K562 (cell line): ENCODE data around the gene CHRNE. TPM values are rescaled to one million over a fixed set of nuclear protein-coding genes. Genes with fewer than 3 reads are reported as not detected.

Source experiments
- ATAC-seq: fragments of 200-7000 bp; cut with Tn5 transposase; 3 replicates; pipeline ENCODE4 v1.9.1; 2020; ENCODE audit warnings: moderate library complexity
- BruUV-seq: library from RNA; stranded (reverse); fragments of 400-500 nt; replicated peaks from 2 replicates; lab custom pipeline; 2021; lab: Mats Ljungman, UMichigan
- CTCF ChIA-PET: fragments of 300-600 bp; formaldehyde crosslinking; extraction: SDS; loops from one replicate; lab custom pipeline; 2021; ENCODE audit warnings: low intra/inter-chr PET ratio; lab: Yijun Ruan, JAX
- POLR2A ChIA-PET: fragments of 300-600, 350-650 bp; sonication (Branson Sonifier 250); formaldehyde crosslinking; extraction: SDS; loops from one replicate; lab custom pipeline; 2021; ENCODE audit warnings: antibody characterized with exemption, inconsistent platforms; lab: Yijun Ruan, JAX
- DNase-seq, 4 experiments: peaks; one replicate each; pipeline versions ENCODE4 v3.0.0 to v3.0.0-alpha.2; 2011 to 2018; ENCODE audit warnings: low spot score in 3 of 4, mixed read lengths in 3 of 4; ENCODE audit errors: extremely low read depth in 1 of 4
- FAIRE-seq: peaks from 2 replicates; lab custom pipeline; 2011; peaks lifted over from hg19 to GRCh38; lab: Jason Lieb, UNC
- H2AFZ ChIP-seq: 2 replicates; pipeline ENCODE4 v1.6.0; 2011; ENCODE audit warnings: low read depth, low read length, control low read depth, inconsistent platforms
- H3K27ac ChIP-seq: fragments of 200-600 bp; 3 replicates; pipeline ENCODE4 v1.8.0; 2011; ENCODE audit warnings: low read depth, mild to moderate bottlenecking, control low read depth, inconsistent platforms, low read length, moderate library complexity, mixed read lengths; ENCODE audit errors: extremely low read depth
- H3K27me3 ChIP-seq, 2 experiments: fragments of 300-600 bp in 1 of 2; 2 replicates in 1 of 2; 3 replicates in 1 of 2; pipeline versions ENCODE4 v1.6.0 to v1.8.0; 2011; ENCODE audit warnings: inconsistent platforms in 2 of 2, low read length in 2 of 2, mild to moderate bottlenecking in 1 of 2, mixed read lengths in 1 of 2, moderate library complexity in 1 of 2; ENCODE audit not compliant: control insufficient read depth in 2 of 2, insufficient read depth in 2 of 2
- H3K36me3 ChIP-seq: fragments of 300-600 bp; 3 replicates; pipeline ENCODE4 v1.8.0; 2011; ENCODE audit warnings: mild to moderate bottlenecking, low read length, inconsistent platforms; ENCODE audit not compliant: control insufficient read depth, insufficient read depth
- H3K4me1 ChIP-seq, 2 experiments: fragments of 200-600 bp in 1 of 2; replicated peaks in 1 of 2; 2 replicates in 1 of 2; 3 replicates in 1 of 2; pipeline versions ENCODE4 v1.5.1 to v1.8.0; 2011; ENCODE audit warnings: inconsistent platforms in 2 of 2, low read length in 2 of 2, mild to moderate bottlenecking in 1 of 2, mixed read lengths in 1 of 2, moderate library complexity in 1 of 2; ENCODE audit not compliant: control insufficient read depth in 2 of 2, insufficient read depth in 2 of 2
- H3K4me2 ChIP-seq: 2 replicates; pipeline ENCODE4 v1.6.1; 2011; ENCODE audit warnings: low read length, control low read depth, inconsistent platforms, mixed read lengths; ENCODE audit not compliant: insufficient read depth
- H3K4me3 ChIP-seq: fragments of 200-600 bp; sonication (generic), shearing (Covaris generic); 2 replicates; pipeline ENCODE4 v1.5.1; 2016; ENCODE audit warnings: control low read depth, inconsistent platforms
- H3K79me2 ChIP-seq: fragments of 200-600 bp; 3 replicates; pipeline ENCODE4 v1.8.0; 2011; ENCODE audit warnings: low read length, inconsistent platforms; ENCODE audit not compliant: control insufficient read depth, insufficient read depth
- H3K9ac ChIP-seq, 2 experiments: 2 replicates each; pipeline versions ENCODE4 v1.6.0 to v1.6.1; 2011; ENCODE audit warnings: low read depth in 2 of 2, low read length in 2 of 2, control low read depth in 1 of 2, inconsistent platforms in 1 of 2, mild to moderate bottlenecking in 1 of 2, mixed read lengths in 1 of 2; ENCODE audit not compliant: insufficient read depth in 1 of 2
- H3K9me1 ChIP-seq: one replicate; pipeline ENCODE4 v1.6.0; 2011; ENCODE audit warnings: inconsistent platforms, mild to moderate bottlenecking, low read length, moderate library complexity; ENCODE audit not compliant: control insufficient read depth, insufficient read depth
- H3K9me3 ChIP-seq: replicated peaks from 2 replicates; pipeline ENCODE4 v1.5.1; 2011; ENCODE audit warnings: low read depth, low read length, inconsistent platforms; ENCODE audit not compliant: control insufficient read depth, insufficient read depth
- H4K20me1 ChIP-seq: replicated peaks from 2 replicates; pipeline ENCODE4 v1.6.1; 2011; ENCODE audit warnings: low read length, inconsistent platforms, mixed read lengths; ENCODE audit not compliant: control insufficient read depth, insufficient read depth
- NFIC ChIP-seq: fragments of 450-650 bp; IDR thresholded peaks from 2 replicates; pipeline ENCODE4 v1.6.1; 2017; ENCODE audit warnings: mild to moderate bottlenecking, inconsistent platforms
- PCBP1 ChIP-seq: fragments of 200-400 bp; formaldehyde crosslinking; IDR thresholded peaks from 2 replicates; pipeline ENCODE4 v1.6.1; 2018; ENCODE audit warnings: mild to moderate bottlenecking, low read depth, low read length; ENCODE audit not compliant: poor library complexity, severe bottlenecking
- POLR2G ChIP-seq: fragments of 200-400 bp; formaldehyde crosslinking; IDR thresholded peaks from 2 replicates; pipeline ENCODE4 v1.6.1; 2017; ENCODE audit warnings: low read depth, mild to moderate bottlenecking, antibody characterized with exemption, low read length, moderate library complexity
- RBM22 ChIP-seq: fragments of 200-400 bp; formaldehyde crosslinking; IDR thresholded peaks from 2 replicates; pipeline ENCODE4 v1.6.1; 2018; ENCODE audit warnings: low read length, low read depth; ENCODE audit not compliant: poor library complexity, severe bottlenecking
- STAT5B ChIP-seq: fragments of 250-450 bp; sonication (Bioruptor Pico); IDR thresholded peaks from 2 replicates; pipeline ENCODE4 v1.8.0; 2021; ENCODE audit warnings: mild to moderate bottlenecking, inconsistent platforms
- THRB ChIP-seq: fragments of 450-650 bp; formaldehyde crosslinking; conservative IDR thresholded peaks from 2 replicates; pipeline ENCODE4 v1.4.0; 2022; ENCODE audit warnings: mild to moderate bottlenecking, missing genetic modification characterization
- ZNF384 ChIP-seq: IDR thresholded peaks from 2 replicates; pipeline ENCODE4 v1.6.1; 2012; ENCODE audit warnings: low read depth, low read length, improper control_type of control experiment
- ZNF41 ChIP-seq: fragments of 250-450 bp; sonication (Bioruptor Pico); conservative IDR thresholded peaks from 2 replicates; pipeline ENCODE4 v1.4.0; 2020; ENCODE audit warnings: mild to moderate bottlenecking
- ZNF592 ChIP-seq: fragments of 450-650 bp; IDR thresholded peaks from 2 replicates; pipeline ENCODE4 v1.6.1; 2017; ENCODE audit warnings: antibody characterized with exemption, mild to moderate bottlenecking
- WGBS: fragments of 100-300 bp; shearing (Covaris generic); methylation state at CpG from one replicate; pipeline ENCODE4 v1.1.6; 2016; ENCODE audit warnings: low coverage, mixed read lengths; ENCODE audit not compliant: insufficient coverage; ENCODE audit errors: missing lambda C conversion rate; 5-methylcytosine and 5-hydroxymethylcytosine counted together
- in situ Hi-C: fragments of 300-500 bp; cut with MboI; formaldehyde crosslinking; loops from 4 replicates; pipeline ENCODE4 v1.15.0; 2018; ENCODE audit warnings: inconsistent platforms, mixed read lengths
- intact Hi-C: fragments of 100-400 bp; cut with micrococcal nuclease; formaldehyde crosslinking; loops from 2 replicates; pipeline ENCODE4 v1.14.2; 2022
- polyA plus RNA-seq, 8 experiments: library from polyadenylated mRNA; depleted of rRNA in 4 of 8; stranded (reverse) in 5 of 8; unstranded in 3 of 8; fragments of >200 nt; fragmentation: Nextera tagmentation in 2 of 8; fragmentation: Illumina TruSeq in 1 of 8; extraction: Ambion mirVana in 2 of 8; extraction: Trizol in 1 of 8; gene quantifications; 2 replicates each; pipeline versions ENCODE4 v1.2.1 to v1.2.3, GENCODE V29; 2011 to 2014; ENCODE audit warnings: inconsistent platforms in 1 of 8, missing spikeins in 1 of 8
- total RNA-seq, 7 experiments: library from RNA; depleted of rRNA in 6 of 7; stranded (reverse); fragments of >200 nt in 6 of 7; fragmentation: Illumina TruSeq in 2 of 7; extraction: Trizol in 2 of 7; gene quantifications; 2 replicates each; pipeline versions ENCODE4 v1.2.1 to v1.2.3, GENCODE V29; 2011 to 2021; ENCODE audit warnings: low replicate concordance in 1 of 7

The CHRNE gene
- total and polyA plus RNA-seq, 9 of the 15 experiments (the other 6 are each of a cell fraction or from before 2014, with no cell fraction given), result not detected

GRCh38 chr17:4891411-4892410 is 11.2 kb downstream of the CHRNE start:
- in situ Hi-C loops, result no loop called here

GRCh38 chr17:4887581-4887980 is 15.3 kb downstream of the CHRNE start:
- CTCF ChIA-PET, result interaction anchor here (2.5 kb wide), 1 partner anchor 177 kb away, joined by 10 read pairs; the partner anchor contains the start of gene ARRB2
- peaks cover 70% of the 10 kb centered on the region; the same call in 2 of the 3 replicates for H3K36me3 ChIP-seq
- H2AFZ ChIP-seq, result no peak overlapping the region
- no peak overlapping the region for H3K9ac ChIP-seq
- H3K9me1 ChIP-seq, result no peaks in the 10 kb centered on the region
- ATAC-seq (no peak), FAIRE-seq (no peak), DNase-seq (no peak)
- POLR2A ChIA-PET, result interaction anchor here (0.6 kb wide), 1 partner anchor 458 kb away, joined by 4 read pairs; no protein-coding TSS in a partner anchor
- intact Hi-C loops (no loop called here), in situ Hi-C loops (no loop called here)
- no TSS peak for BruUV-seq
- H3K4me1 ChIP-seq, result peaks cover 0 to 8% of the 10 kb centered on the region in 2 experiments; a peak in 1 of 5 replicates
- WGBS, result 100% methylated on average over 1 of the region's 18 CpGs
- H3K27ac ChIP-seq, result no peak overlapping the region
- H3K27me3 ChIP-seq, result no peaks in the 10 kb centered on the region
- H3K79me2 ChIP-seq, result no peaks in the 10 kb centered on the region
- H3K4me3 ChIP-seq, result no peak overlapping the region
- 0 out of 2 replicates have a peak, but pooled peaks cover 3% of the 10 kb centered on the region for H4K20me1 ChIP-seq
- H3K4me2 ChIP-seq, result no peak overlapping the region
- TF ChIP-seq NFIC, result no peak
- no peak for TF ChIP-seq THRB (CRISPR knock-in tag)
- no peak for TF ChIP-seq STAT5B (CRISPR knock-in tag)
- TF ChIP-seq ZNF592, result no peak
- TF ChIP-seq PCBP1, result no peak
- TF ChIP-seq ZNF384, result no peak
- no peaks in the 10 kb centered on the region for H3K9me3 ChIP-seq

More at GRCh38 chr17:4891411-4892410, 11.2 kb downstream of the CHRNE start:
- Histone ChIP-seq H3K9me1 (no peaks in the 10 kb centered on the region), H3K79me2 (no peaks in the 10 kb centered on the region), H3K9ac (no peak overlapping the region), H3K4me3 (no peak overlapping the region), H2AFZ (no peak overlapping the region), H3K4me1 (peaks cover 0 to 14% of the 10 kb centered on the region in 2 experiments; a peak in 2 of 5 replicates), H4K20me1 (0 out of 2 replicates have a peak, but pooled peaks cover 3% of the 10 kb centered on the region), H3K36me3 (peaks cover 83% of the 10 kb centered on the region; the same call in 2 of the 3 replicates), H3K4me2 (no peak overlapping the region), H3K27ac (no peak overlapping the region), H3K9me3 (no peaks in the 10 kb centered on the region), H3K27me3 (no peaks in the 10 kb centered on the region)
- ATAC-seq, result no peak
- peak; percentile 42 for TF ChIP-seq POLR2G
- TF ChIP-seq ZNF41, result no peak
- peak; percentile 30 for TF ChIP-seq RBM22
- CTCF ChIA-PET, result no interaction called here
- intact Hi-C loops, result no loop called here
- no peak for FAIRE-seq
- DNase-seq, result no peak
- POLR2A ChIA-PET, result interaction anchor here (0.7 to 1.0 kb wide), 2 partner anchors 30 to 170 kb away, joined by 3 read pairs; no protein-coding TSS in a partner anchor
- WGBS, result 93% methylated on average over 7 of the region's 42 CpGs
- no TSS peak for BruUV-seq
